K562 (cell line): ENCODE measurements around the gene RPL7A. TPM values are rescaled to one million over a fixed set of nuclear protein-coding genes. Genes with fewer than 3 reads are reported as not detected.

ENCODE experiments used
- ATAC-seq: fragments of 200-7000 bp; cut with Tn5 transposase; 3 replicates; pipeline ENCODE4 v1.9.1; 2020; ENCODE audit warnings: moderate library complexity
- BruUV-seq: library from RNA; stranded (reverse); fragments of 400-500 nt; replicated peaks from 2 replicates; lab custom pipeline; 2021; lab: Mats Ljungman, UMichigan
- CTCF ChIA-PET: fragments of 300-600 bp; formaldehyde crosslinking; extraction: SDS; loops from one replicate; lab custom pipeline; 2021; ENCODE audit warnings: low intra/inter-chr PET ratio; lab: Yijun Ruan, JAX
- POLR2A ChIA-PET: fragments of 300-600, 350-650 bp; sonication (Branson Sonifier 250); formaldehyde crosslinking; extraction: SDS; loops from one replicate; lab custom pipeline; 2021; ENCODE audit warnings: antibody characterized with exemption, inconsistent platforms; lab: Yijun Ruan, JAX
- DNase-seq, 4 experiments: peaks; one replicate each; pipeline versions ENCODE4 v3.0.0 to v3.0.0-alpha.2; 2011 to 2018; ENCODE audit warnings: low spot score in 3 of 4, mixed read lengths in 3 of 4; ENCODE audit errors: extremely low read depth in 1 of 4
- FAIRE-seq: peaks from 2 replicates; lab custom pipeline; 2011; peaks lifted over from hg19 to GRCh38; lab: Jason Lieb, UNC
- H2AFZ ChIP-seq: 2 replicates; pipeline ENCODE4 v1.6.0; 2011; ENCODE audit warnings: low read depth, low read length, control low read depth, inconsistent platforms
- H3K27ac ChIP-seq: fragments of 200-600 bp; 3 replicates; pipeline ENCODE4 v1.8.0; 2011; ENCODE audit warnings: low read depth, mild to moderate bottlenecking, control low read depth, inconsistent platforms, low read length, moderate library complexity, mixed read lengths; ENCODE audit errors: extremely low read depth
- H3K27me3 ChIP-seq, 2 experiments: fragments of 300-600 bp in 1 of 2; 2 replicates in 1 of 2; 3 replicates in 1 of 2; pipeline versions ENCODE4 v1.6.0 to v1.8.0; 2011; ENCODE audit warnings: inconsistent platforms in 2 of 2, low read length in 2 of 2, mild to moderate bottlenecking in 1 of 2, mixed read lengths in 1 of 2, moderate library complexity in 1 of 2; ENCODE audit not compliant: control insufficient read depth in 2 of 2, insufficient read depth in 2 of 2
- H3K36me3 ChIP-seq: fragments of 300-600 bp; 3 replicates; pipeline ENCODE4 v1.8.0; 2011; ENCODE audit warnings: mild to moderate bottlenecking, low read length, inconsistent platforms; ENCODE audit not compliant: control insufficient read depth, insufficient read depth
- H3K4me1 ChIP-seq, 2 experiments: fragments of 200-600 bp in 1 of 2; replicated peaks in 1 of 2; 2 replicates in 1 of 2; 3 replicates in 1 of 2; pipeline versions ENCODE4 v1.5.1 to v1.8.0; 2011; ENCODE audit warnings: inconsistent platforms in 2 of 2, low read length in 2 of 2, mild to moderate bottlenecking in 1 of 2, mixed read lengths in 1 of 2, moderate library complexity in 1 of 2; ENCODE audit not compliant: control insufficient read depth in 2 of 2, insufficient read depth in 2 of 2
- H3K4me2 ChIP-seq: 2 replicates; pipeline ENCODE4 v1.6.1; 2011; ENCODE audit warnings: low read length, control low read depth, inconsistent platforms, mixed read lengths; ENCODE audit not compliant: insufficient read depth
- H3K4me3 ChIP-seq: fragments of 200-600 bp; sonication (generic), shearing (Covaris generic); 2 replicates; pipeline ENCODE4 v1.5.1; 2016; ENCODE audit warnings: control low read depth, inconsistent platforms
- H3K79me2 ChIP-seq: fragments of 200-600 bp; 3 replicates; pipeline ENCODE4 v1.8.0; 2011; ENCODE audit warnings: low read length, inconsistent platforms; ENCODE audit not compliant: control insufficient read depth, insufficient read depth
- H3K9ac ChIP-seq, 2 experiments: 2 replicates each; pipeline versions ENCODE4 v1.6.0 to v1.6.1; 2011; ENCODE audit warnings: low read depth in 2 of 2, low read length in 2 of 2, control low read depth in 1 of 2, inconsistent platforms in 1 of 2, mild to moderate bottlenecking in 1 of 2, mixed read lengths in 1 of 2; ENCODE audit not compliant: insufficient read depth in 1 of 2
- H3K9me1 ChIP-seq: one replicate; pipeline ENCODE4 v1.6.0; 2011; ENCODE audit warnings: inconsistent platforms, mild to moderate bottlenecking, low read length, moderate library complexity; ENCODE audit not compliant: control insufficient read depth, insufficient read depth
- H3K9me3 ChIP-seq: replicated peaks from 2 replicates; pipeline ENCODE4 v1.5.1; 2011; ENCODE audit warnings: low read depth, low read length, inconsistent platforms; ENCODE audit not compliant: control insufficient read depth, insufficient read depth
- H4K20me1 ChIP-seq: replicated peaks from 2 replicates; pipeline ENCODE4 v1.6.1; 2011; ENCODE audit warnings: low read length, inconsistent platforms, mixed read lengths; ENCODE audit not compliant: control insufficient read depth, insufficient read depth
- ARID2 ChIP-seq: fragments of 450-650 bp; IDR thresholded peaks from 2 replicates; pipeline ENCODE4 v1.6.1; 2017; ENCODE audit warnings: antibody characterized with exemption, mild to moderate bottlenecking
- CEBPB ChIP-seq: fragments of 450-650 bp; IDR thresholded peaks from 2 replicates; pipeline ENCODE4 v1.6.1; 2016; ENCODE audit warnings: missing genetic modification characterization, missing compliant biosample characterization
- RBFOX2 ChIP-seq: fragments of 200-400 bp; formaldehyde crosslinking; IDR thresholded peaks from 2 replicates; pipeline ENCODE4 v1.6.1; 2017; ENCODE audit warnings: low read depth, mild to moderate bottlenecking, low read length, moderate library complexity
- THRA ChIP-seq: fragments of 450-650 bp; IDR thresholded peaks from 2 replicates; pipeline ENCODE4 v1.6.1; 2017; ENCODE audit warnings: mild to moderate bottlenecking, moderate library complexity
- WGBS: fragments of 100-300 bp; shearing (Covaris generic); methylation state at CpG from one replicate; pipeline ENCODE4 v1.1.6; 2016; ENCODE audit warnings: low coverage, mixed read lengths; ENCODE audit not compliant: insufficient coverage; ENCODE audit errors: missing lambda C conversion rate; 5-methylcytosine and 5-hydroxymethylcytosine counted together
- in situ Hi-C: fragments of 300-500 bp; cut with MboI; formaldehyde crosslinking; loops from 4 replicates; pipeline ENCODE4 v1.15.0; 2018; ENCODE audit warnings: inconsistent platforms, mixed read lengths
- intact Hi-C: fragments of 100-400 bp; cut with micrococcal nuclease; formaldehyde crosslinking; loops from 2 replicates; pipeline ENCODE4 v1.14.2; 2022
- polyA plus RNA-seq, 8 experiments: library from polyadenylated mRNA; depleted of rRNA in 4 of 8; stranded (reverse) in 5 of 8; unstranded in 3 of 8; fragments of >200 nt; fragmentation: Nextera tagmentation in 2 of 8; fragmentation: Illumina TruSeq in 1 of 8; extraction: Ambion mirVana in 2 of 8; extraction: Trizol in 1 of 8; gene quantifications; 2 replicates each; pipeline versions ENCODE4 v1.2.1 to v1.2.3, GENCODE V29; 2011 to 2014; ENCODE audit warnings: inconsistent platforms in 1 of 8, missing spikeins in 1 of 8
- total RNA-seq, 7 experiments: library from RNA; depleted of rRNA in 6 of 7; stranded (reverse); fragments of >200 nt in 6 of 7; fragmentation: Illumina TruSeq in 2 of 7; extraction: Trizol in 2 of 7; gene quantifications; 2 replicates each; pipeline versions ENCODE4 v1.2.1 to v1.2.3, GENCODE V29; 2011 to 2021; ENCODE audit warnings: low replicate concordance in 1 of 7
- TF ChIP-seq, protein P1 (sequence below), 2 experiments: fragments of 250-450 bp in 1 of 2; fragments of 450-650 bp in 1 of 2; sonication (Bioruptor Pico) in 1 of 2; IDR thresholded peaks; 2 replicates each; pipeline versions ENCODE4 v1.6.1 to v1.8.0; 2016 to 2021; ENCODE audit warnings: mild to moderate bottlenecking in 2 of 2, moderate library complexity in 2 of 2, missing compliant biosample characterization in 1 of 2, missing genetic modification characterization in 1 of 2

RPL7A gene
- total and polyA plus RNA-seq, 9 of the 15 experiments (the other 6 are each of a cell fraction or from before 2014, with no cell fraction given) = 1,935 to 3,760 (median 2,652) TPM

GRCh38 chr9:133369422-133369821 lies 21.4 kb downstream of the RPL7A start:
- peaks cover 34% of the 10 kb centered on the region for H3K9me1 ChIP-seq
- TF ChIP-seq CEBPB (0 out of 2 replicates have a peak, but pooled peaks have one; percentile 12), THRA (no peak)
- H3K36me3 ChIP-seq = peaks cover 96% of the 10 kb centered on the region
- DNase-seq (no peak), ATAC-seq (no peak), FAIRE-seq (no peak)
- peak overlapping the region in 1 of 2 experiments; percentile 33; a peak in 2 of 4 replicates for H3K9ac ChIP-seq
- CTCF ChIA-PET = no interaction called here
- no peak overlapping the region for H3K4me2 ChIP-seq
- POLR2A ChIA-PET = interaction anchor here (0.6 to 8.5 kb wide), 5 partner anchors 12 to 277 kb away, joined by 3 to 109 read pairs (median 3); partner anchors contain the start of genes SURF1 and SURF2
- BruUV-seq = no TSS peak
- peaks cover 68% of the 10 kb centered on the region for H4K20me1 ChIP-seq
- H3K27me3 ChIP-seq = no peaks in the 10 kb centered on the region
- in situ Hi-C loops (no loop called here), intact Hi-C loops (no loop called here)
- 88% methylated on average over 6 of the region's 6 CpGs for WGBS
- peaks cover 32% of the 10 kb centered on the region in 2 experiments; a peak in 4 of 5 replicates for H3K4me1 ChIP-seq
- H3K79me2 ChIP-seq = peaks cover 82% of the 10 kb centered on the region
- H3K9me3 ChIP-seq = no peaks in the 10 kb centered on the region
- H3K27ac ChIP-seq = no peak overlapping the region
- H3K4me3 ChIP-seq = no peak overlapping the region
- H2AFZ ChIP-seq = no peak overlapping the region

DNA sequence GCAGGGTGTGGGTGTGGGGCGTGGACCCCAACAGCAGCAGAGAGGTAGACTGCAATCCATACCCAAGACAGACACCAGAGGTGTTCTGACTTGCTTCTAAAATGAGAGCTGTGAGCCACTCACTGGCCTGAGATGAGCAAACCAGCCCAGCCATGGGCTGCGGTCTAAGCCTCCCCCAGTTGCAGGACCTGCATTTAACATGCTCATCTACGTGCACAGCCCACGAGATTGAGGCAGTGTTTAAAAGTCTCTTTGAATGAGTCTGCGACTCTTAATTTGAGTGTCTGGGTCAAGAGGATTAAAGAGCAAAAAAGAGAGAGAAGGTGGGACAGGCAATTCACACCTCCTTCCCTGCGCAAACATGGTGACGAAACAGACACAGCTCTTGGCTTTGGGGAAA lies 21.9 kb downstream of the RPL7A start:
- Histone ChIP-seq H3K9ac (peak overlapping the region in 1 of 2 experiments; percentile 33; a peak in 2 of 4 replicates), H3K36me3 (peaks cover 92% of the 10 kb centered on the region), H3K9me3 (no peaks in the 10 kb centered on the region), H3K27me3 (no peaks in the 10 kb centered on the region), H4K20me1 (peaks cover 70% of the 10 kb centered on the region), H3K4me1 (peaks cover 32 to 33% of the 10 kb centered on the region in 2 experiments; a peak in 4 of 5 replicates), H3K4me2 (no peak overlapping the region), H3K79me2 (peaks cover 88% of the 10 kb centered on the region), H2AFZ (no peak overlapping the region), H3K27ac (no peak overlapping the region), H3K9me1 (peaks cover 34% of the 10 kb centered on the region), H3K4me3 (no peak overlapping the region)
- no TSS peak for BruUV-seq
- TF ChIP-seq, protein P1, sequence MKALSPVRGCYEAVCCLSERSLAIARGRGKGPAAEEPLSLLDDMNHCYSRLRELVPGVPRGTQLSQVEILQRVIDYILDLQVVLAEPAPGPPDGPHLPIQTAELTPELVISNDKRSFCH (CRISPR knock-in tag; IDR thresholded peaks at IDR 0.05) = no peak
- TF ChIP-seq, protein P1 (tag; IDR thresholded peaks at IDR 0.05) = no peak
- TF ChIP-seq ARID2 (no peak), RBFOX2 (peak; percentile 39; the same call in 1 of the 2 replicates)
- in situ Hi-C loops = no loop called here
- no peak for FAIRE-seq
- intact Hi-C loops = no loop called here
- CTCF ChIA-PET = no interaction called here
- WGBS = 82% methylated on average over 7 of the region's 7 CpGs
- DNase-seq = no peak
- ATAC-seq = no peak
- POLR2A ChIA-PET = interaction anchor here (0.5 to 8.5 kb wide), 6 partner anchors 12 to 277 kb away, joined by 3 to 109 read pairs (median 3); partner anchors contain the start of genes SURF1 and SURF2
